ENCODE results near the gene RASEF. TPM values are rescaled to one million over a fixed set of nuclear protein-coding genes. Genes with fewer than 3 reads are reported as not detected.

Gene RASEF
- total and polyA plus RNA-seq, 2 of the 4 experiments (the other 2 are of a cell fraction) = under 0.01 to 0.05 TPM

GRCh38 chr9:83111169-83111568, 48.2 kb upstream of the RASEF start:
- no peak for DNase-seq
- Histone ChIP-seq H2BK15ac (ENCODE audit: low read depth, low read length) (no peak overlapping the region), H3K4me2 (ENCODE audit: low read depth, low read length) (no peak overlapping the region), H4K91ac (ENCODE audit: insufficient read depth, low read depth, low read length) (no peak overlapping the region), H2AFZ (replicated peaks; ENCODE audit: low read length, poor library complexity) (no peak overlapping the region), H4K8ac (ENCODE audit: low read depth in 2 of 2, low read length in 2 of 2) (no peak overlapping the region), H3K4me3 (ENCODE audit: insufficient read depth, low read depth, low read length) (no peak overlapping the region), H3K36me3 (ENCODE audit: control insufficient read depth, insufficient read depth, low read length) (no peaks in the 10 kb centered on the region), H2BK5ac (ENCODE audit: low read depth, low read length, poor library complexity, severe bottlenecking) (no peak overlapping the region), H4K5ac (ENCODE audit: low read depth, low read length) (no peak overlapping the region), H3K18ac (ENCODE audit: low read depth, low read length) (no peak overlapping the region), H3K27me3 (ENCODE audit: control insufficient read depth, insufficient read depth, low read length) (no peaks in the 10 kb centered on the region), H3K9ac (ENCODE audit: low read depth, low read length) (no peak overlapping the region), H2AK5ac (ENCODE audit: low read depth, low read length) (no peak overlapping the region), H3K56ac (ENCODE audit: extremely low read depth, insufficient read depth, low read length) (no peak overlapping the region), H3K9me3 (ENCODE audit: control insufficient read depth, insufficient read depth, low read length) (no peaks in the 10 kb centered on the region), H3K79me1 (ENCODE audit: low read depth in 1 of 2, low read length in 2 of 2) (no peaks in the 10 kb centered on the region), H2BK120ac (ENCODE audit: low read depth, low read length) (no peak overlapping the region), H3K23ac (ENCODE audit: low read depth, low read length) (no peak overlapping the region), H3K4me1 (ENCODE audit: control insufficient read depth, insufficient read depth, low read length) (no peaks in the 10 kb centered on the region), H3K9me1 (ENCODE audit: insufficient read depth, low read length) (no peaks in the 10 kb centered on the region), H2AK9ac (replicated peaks; ENCODE audit: low read depth, low read length, poor library complexity) (no peak overlapping the region), H3K4ac (ENCODE audit: low read depth, low read length) (no peak overlapping the region), H4K20me1 (ENCODE audit: insufficient read depth, low read length) (no peaks in the 10 kb centered on the region), H3K27ac (ENCODE audit: insufficient read depth, low read length) (no peak overlapping the region), H3K14ac (replicated peaks; ENCODE audit: low read depth, low read length) (no peak overlapping the region), H2BK20ac (ENCODE audit: low read depth, low read length) (no peak overlapping the region)
- ATAC-seq (ENCODE audit: low read depth) = no peak
- ChIA-PET CTCF (no interaction called here), POLR2A (ENCODE audit: unreplicated experiment) (no interaction called here)
- WGBS, 2 experiments (ENCODE audit: extremely low coverage in 2 of 2, insufficient read length in 1 of 2) = no CpG with 5 or more reads among the region's 3 CpGs
- no TSS peak for BruUV-seq (replicated peaks)
- dilution Hi-C loops (cut with HindIII; ENCODE audit: low sequenced_read_pairs, unreplicated experiment) (no loop called here), intact Hi-C loops (cut with micrococcal nuclease) (no loop called here), in situ Hi-C loops (cut with MboI; ENCODE audit: low sequenced_read_pairs) (no loop called here)
- TF ChIP-seq SMC3 (IDR thresholded peaks at IDR 0.05; ENCODE audit: low read depth, low read length) (no peak), RAD21 (IDR thresholded peaks at IDR 0.05; ENCODE audit: low read length) (no peak), MAFK (IDR thresholded peaks at IDR 0.05; ENCODE audit: low read depth, low read length) (no peak), NFE2L2 (IDR thresholded peaks at IDR 0.05; ENCODE audit: low read depth, low read length) (no peak), FOS (IDR thresholded peaks at IDR 0.05; ENCODE audit: low read depth, low read length) (no peak), ELK1 (IDR thresholded peaks at IDR 0.05; ENCODE audit: borderline replicate concordance, low read depth, low read length) (no peak), RFX5 (IDR thresholded peaks at IDR 0.05; ENCODE audit: low read depth, low read length) (no peak), POLR2A (IDR thresholded peaks at IDR 0.05; ENCODE audit: low read depth, low read length) (no peak), RCOR1 (IDR thresholded peaks at IDR 0.05; ENCODE audit: insufficient replicate concordance, low read length) (no peak), CTCF (conservative IDR thresholded peaks at IDR 0.05; ENCODE audit: low read depth, low read length) (no peak), MAZ (IDR thresholded peaks at IDR 0.05; ENCODE audit: borderline replicate concordance, low read depth, low read length) (no peak), BHLHE40 (IDR thresholded peaks at IDR 0.05; ENCODE audit: low read depth, low read length) (no peak), USF2 (IDR thresholded peaks at IDR 0.05; ENCODE audit: low read depth, low read length) (no peak), CHD1 (IDR thresholded peaks at IDR 0.05; ENCODE audit: low read depth, low read length) (no peak), MXI1 (IDR thresholded peaks at IDR 0.05; ENCODE audit: borderline replicate concordance, low read depth, low read length) (no peak), CEBPB (IDR thresholded peaks at IDR 0.05; ENCODE audit: low read depth, low read length) (no peak)
